ENCODE measurements around the gene CCDC68.

Gene CCDC68, protein sequence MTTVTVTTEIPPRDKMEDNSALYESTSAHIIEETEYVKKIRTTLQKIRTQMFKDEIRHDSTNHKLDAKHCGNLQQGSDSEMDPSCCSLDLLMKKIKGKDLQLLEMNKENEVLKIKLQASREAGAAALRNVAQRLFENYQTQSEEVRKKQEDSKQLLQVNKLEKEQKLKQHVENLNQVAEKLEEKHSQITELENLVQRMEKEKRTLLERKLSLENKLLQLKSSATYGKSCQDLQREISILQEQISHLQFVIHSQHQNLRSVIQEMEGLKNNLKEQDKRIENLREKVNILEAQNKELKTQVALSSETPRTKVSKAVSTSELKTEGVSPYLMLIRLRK

GRCh38 chr18:54958704-54959625 is at the start of gene CCDC68:
Gene CCDC68, minus strand, starts transcription at chr18:54959461. Its CDS starts 16,670 bp downstream, at chr18:54942791.
- TF ChIP-seq, protein P1, sequence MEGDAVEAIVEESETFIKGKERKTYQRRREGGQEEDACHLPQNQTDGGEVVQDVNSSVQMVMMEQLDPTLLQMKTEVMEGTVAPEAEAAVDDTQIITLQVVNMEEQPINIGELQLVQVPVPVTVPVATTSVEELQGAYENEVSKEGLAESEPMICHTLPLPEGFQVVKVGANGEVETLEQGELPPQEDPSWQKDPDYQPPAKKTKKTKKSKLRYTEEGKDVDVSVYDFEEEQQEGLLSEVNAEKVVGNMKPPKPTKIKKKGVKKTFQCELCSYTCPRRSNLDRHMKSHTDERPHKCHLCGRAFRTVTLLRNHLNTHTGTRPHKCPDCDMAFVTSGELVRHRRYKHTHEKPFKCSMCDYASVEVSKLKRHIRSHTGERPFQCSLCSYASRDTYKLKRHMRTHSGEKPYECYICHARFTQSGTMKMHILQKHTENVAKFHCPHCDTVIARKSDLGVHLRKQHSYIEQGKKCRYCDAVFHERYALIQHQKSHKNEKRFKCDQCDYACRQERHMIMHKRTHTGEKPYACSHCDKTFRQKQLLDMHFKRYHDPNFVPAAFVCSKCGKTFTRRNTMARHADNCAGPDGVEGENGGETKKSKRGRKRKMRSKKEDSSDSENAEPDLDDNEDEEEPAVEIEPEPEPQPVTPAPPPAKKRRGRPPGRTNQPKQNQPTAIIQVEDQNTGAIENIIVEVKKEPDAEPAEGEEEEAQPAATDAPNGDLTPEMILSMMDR (IDR thresholded peaks at IDR 0.05): no peak
- Histone ChIP-seq H3K27ac (no peak within 1 kb of the TSS), H3K4me3 (ENCODE audit: low read depth in 1 of 2, low read length in 1 of 2) (no peak within 1 kb of the TSS)

GRCh38 chr18:55007602-55008001 is 48.3 kb upstream of the CCDC68 start:
- TF ChIP-seq, protein P1 (IDR thresholded peaks at IDR 0.05): no peak
- Histone ChIP-seq H3K9me3 (no peaks in the 10 kb centered on the region), H3K27ac (no peak overlapping the region), H3K4me3 (ENCODE audit: low read depth in 1 of 2, low read length in 1 of 2) (no peak overlapping the region), H3K27me3 (no peaks in the 10 kb centered on the region), H3K36me3 (no peaks in the 10 kb centered on the region), H3K4me1 (ENCODE audit: control insufficient read depth in 1 of 2, insufficient read depth in 1 of 2, low read depth in 1 of 2, low read length in 1 of 2) (no peaks in the 10 kb centered on the region)

More at GRCh38 chr18:54958704-54959625, at the start of gene CCDC68:
- H3K36me3 ChIP-seq: no peaks in the 10 kb centered on the region
- H3K27me3 ChIP-seq: peaks cover 68% of the 10 kb centered on the region
- H3K9me3 ChIP-seq: no peaks in the 10 kb centered on the region
- no peaks in the 10 kb centered on the region for H3K4me1 ChIP-seq (ENCODE audit: control insufficient read depth in 1 of 2, insufficient read depth in 1 of 2, low read depth in 1 of 2, low read length in 1 of 2)

- TF ChIP-seq, protein P1 (IDR thresholded peaks at IDR 0.05): no peak
- H3K4me3 ChIP-seq (ENCODE audit: low read depth in 1 of 2, low read length in 1 of 2): no peak overlapping the region
These were observed 44.4 kb upstream of the CCDC68 start for GRCh38 chr18:55003695-55004094.

DNA sequence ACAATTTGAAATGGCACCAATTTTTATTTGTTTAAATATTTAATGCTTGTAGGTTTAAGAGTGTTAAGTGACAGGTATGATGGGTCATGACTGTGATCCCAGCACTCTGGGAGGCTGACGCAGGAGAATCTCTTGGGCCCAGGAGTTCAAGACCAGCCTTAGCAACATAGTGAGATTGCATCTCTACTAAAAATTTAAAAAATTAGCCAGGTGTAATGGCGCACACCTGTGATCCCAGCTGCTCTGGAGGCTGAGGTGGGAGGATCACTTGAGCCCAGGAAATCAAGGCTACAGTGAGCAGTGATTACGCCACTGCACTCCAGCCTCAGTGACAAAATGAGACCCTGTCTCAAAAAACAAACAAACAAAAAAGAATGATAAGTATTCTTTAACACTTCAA is 43.0 kb upstream of the CCDC68 start:
- TF ChIP-seq, protein P1 (IDR thresholded peaks at IDR 0.05): no peak
- H3K36me3 ChIP-seq: no peaks in the 10 kb centered on the region
- no peaks in the 10 kb centered on the region for H3K9me3 ChIP-seq
- no peaks in the 10 kb centered on the region for H3K4me1 ChIP-seq (ENCODE audit: control insufficient read depth in 1 of 2, insufficient read depth in 1 of 2, low read depth in 1 of 2, low read length in 1 of 2)
- no peak overlapping the region for H3K4me3 ChIP-seq (ENCODE audit: low read depth in 1 of 2, low read length in 1 of 2)
- no peak overlapping the region for H3K27ac ChIP-seq
- H3K27me3 ChIP-seq: no peaks in the 10 kb centered on the region

More at GRCh38 chr18:55003695-55004094, 44.4 kb upstream of the CCDC68 start:
- H3K36me3 ChIP-seq: no peaks in the 10 kb centered on the region
- no peaks in the 10 kb centered on the region for H3K9me3 ChIP-seq
- H3K4me1 ChIP-seq (ENCODE audit: control insufficient read depth in 1 of 2, insufficient read depth in 1 of 2, low read depth in 1 of 2, low read length in 1 of 2): no peaks in the 10 kb centered on the region
- H3K27me3 ChIP-seq: no peaks in the 10 kb centered on the region
- H3K27ac ChIP-seq: no peak overlapping the region

- no peaks in the 10 kb centered on the region for H3K9me3 ChIP-seq
- TF ChIP-seq, protein P1 (IDR thresholded peaks at IDR 0.05): no peak
- no peaks in the 10 kb centered on the region for H3K27me3 ChIP-seq
- no peak overlapping the region for H3K4me3 ChIP-seq (ENCODE audit: low read depth in 1 of 2, low read length in 1 of 2)
- H3K27ac ChIP-seq: no peak overlapping the region
- H3K36me3 ChIP-seq: no peaks in the 10 kb centered on the region
- no peaks in the 10 kb centered on the region for H3K4me1 ChIP-seq (ENCODE audit: control insufficient read depth in 1 of 2, insufficient read depth in 1 of 2, low read depth in 1 of 2, low read length in 1 of 2)
These were observed 42.2 kb upstream of the CCDC68 start for GRCh38 chr18:55001394-55002024.
